A549 (cell line): Measurements from ENCODE around the gene SH3D21. TPM values are rescaled to one million over a fixed set of nuclear protein-coding genes. Genes with fewer than 3 reads are reported as not detected.

ENCODE experiments used
- ATAC-seq, 2 experiments: fragments of 200-7000 bp in 1 of 2; fragments of >200 bp in 1 of 2; cut with Nextera tagmentation in 1 of 2; cut with Tn5 transposase in 1 of 2; 3 replicates each; pipeline versions ENCODE4 v1.8.0 to v1.9.1; 2018 to 2020; ENCODE audit warnings: mild to moderate bottlenecking in 1 of 2, moderate library complexity in 1 of 2
- CTCF ChIA-PET: fragments of 300-600 bp; sonication (Branson Sonifier 250); formaldehyde crosslinking; extraction: SDS; loops from one replicate; lab custom pipeline; 2021; ENCODE audit warnings: antibody characterized with exemption, inconsistent platforms; lab: Yijun Ruan, JAX
- POLR2A ChIA-PET: fragments of 350-600 bp; formaldehyde crosslinking; extraction: SDS; loops from one replicate; lab custom pipeline; 2021; ENCODE audit warnings: antibody characterized with exemption, inconsistent platforms; lab: Yijun Ruan, JAX
- DNase-seq, 2 experiments: peaks; one replicate each; pipeline versions ENCODE4 v3.0.0 to v3.0.0-alpha.2; 2011 to 2016; ENCODE audit warnings: low read depth in 1 of 2, low spot score in 1 of 2
- FAIRE-seq: peaks from 2 replicates; lab custom pipeline; 2011; peaks lifted over from hg19 to GRCh38; lab: Jason Lieb, UNC
- H3K27ac ChIP-seq, 2 experiments: fragments of >200 bp; sonication (Bioruptor Twin); formaldehyde crosslinking; 3 replicates each; pipeline ENCODE4 v1.5.1; 2016 to 2017
- H3K4me1 ChIP-seq: fragments of >200 bp; sonication (Bioruptor Twin); formaldehyde crosslinking; 3 replicates; pipeline ENCODE4 v1.6.1; 2016
- H3K4me2 ChIP-seq: fragments of >200 bp; sonication (Bioruptor Twin); formaldehyde crosslinking; 3 replicates; pipeline ENCODE4 v1.6.1; 2016
- H3K4me3 ChIP-seq: fragments of >200 bp; sonication (Bioruptor Twin); formaldehyde crosslinking; 3 replicates; pipeline ENCODE4 v1.5.1; 2016
- H3K9me3 ChIP-seq: fragments of >200 bp; sonication (Bioruptor Twin); formaldehyde crosslinking; 3 replicates; pipeline ENCODE4 v1.6.1; 2016
- CHD4 ChIP-seq: fragments of 200-600 bp; sonication (generic); IDR thresholded peaks from 2 replicates; pipeline ENCODE4 v1.6.1; 2016; ENCODE audit warnings: antibody characterized with exemption, mild to moderate bottlenecking, borderline replicate concordance
- EHMT2 ChIP-seq: fragments of 200-600 bp; sonication (generic); IDR thresholded peaks from 2 replicates; pipeline ENCODE4 v1.6.1; 2016; ENCODE audit warnings: antibody characterized with exemption, low read depth, mild to moderate bottlenecking, moderate library complexity
- EP300 ChIP-seq, 2 experiments: fragments of >200 bp; sonication (Bioruptor Twin); formaldehyde crosslinking; IDR thresholded peaks; 2 replicates in 1 of 2; 3 replicates in 1 of 2; pipeline ENCODE4 v1.6.1; 2016 to 2017
- FOSB ChIP-seq: fragments of 250-450 bp; sonication (Bioruptor Pico); IDR thresholded peaks from 2 replicates; pipeline ENCODE4 v1.5.0; 2020; ENCODE audit warnings: mild to moderate bottlenecking, moderate library complexity
- FOSL2 ChIP-seq, 2 experiments: fragments of 450-650 bp in 1 of 2; fragments of >200 bp in 1 of 2; sonication (Bioruptor Twin) in 1 of 2; formaldehyde crosslinking; IDR thresholded peaks; 2 replicates each; pipeline versions ENCODE4 v1.5.0 to v1.6.1; 2016 to 2020; ENCODE audit warnings: mild to moderate bottlenecking in 1 of 2, moderate library complexity in 1 of 2
- HDAC2 ChIP-seq: fragments of 200-600 bp; sonication (generic); IDR thresholded peaks from 2 replicates; pipeline ENCODE4 v1.6.1; 2016
- HEYL ChIP-seq: fragments of 250-450 bp; sonication (Bioruptor Pico); IDR thresholded peaks from 2 replicates; pipeline ENCODE4 v1.8.0; 2021; ENCODE audit warnings: mild to moderate bottlenecking, moderate library complexity
- HOXA7 ChIP-seq: fragments of 250-450 bp; sonication (Bioruptor Pico); IDR thresholded peaks from 2 replicates; pipeline ENCODE4 v1.5.0; 2020; ENCODE audit warnings: mild to moderate bottlenecking, moderate library complexity
- HOXB13 ChIP-seq: fragments of 250-450 bp; sonication (Bioruptor Pico); IDR thresholded peaks from 2 replicates; pipeline ENCODE4 v1.5.0; 2020; ENCODE audit warnings: low read depth, mild to moderate bottlenecking, moderate library complexity
- KDM1A ChIP-seq: fragments of 200-600 bp; sonication (generic); IDR thresholded peaks from 2 replicates; pipeline ENCODE4 v1.6.1; 2016; ENCODE audit warnings: low read depth, mild to moderate bottlenecking
- MAX ChIP-seq: IDR thresholded peaks from 2 replicates; pipeline ENCODE4 v1.6.1; 2012
- MAZ ChIP-seq: fragments of 150-350 bp; IDR thresholded peaks from 2 replicates; pipeline ENCODE4 v1.6.1; 2014; ENCODE audit warnings: antibody characterized with exemption, low read depth, low read length, borderline replicate concordance
- MYC ChIP-seq: IDR thresholded peaks from 2 replicates; pipeline ENCODE4 v1.6.1; 2012; ENCODE audit warnings: mild to moderate bottlenecking, inconsistent platforms, low read length, improper control_type of control experiment, borderline replicate concordance
- NPAS2 ChIP-seq: fragments of 250-450 bp; sonication (Bioruptor Pico); IDR thresholded peaks from 2 replicates; pipeline ENCODE4 v1.8.0; 2022; ENCODE audit warnings: mild to moderate bottlenecking, moderate library complexity, borderline replicate concordance
- PHF8 ChIP-seq: fragments of 200-600 bp; sonication (generic); IDR thresholded peaks from 2 replicates; pipeline ENCODE4 v1.6.1; 2016; ENCODE audit warnings: low read depth, mild to moderate bottlenecking, antibody characterized with exemption, moderate library complexity, borderline replicate concordance
- POLR2AphosphoS2 ChIP-seq: conservative IDR thresholded peaks from 2 replicates; pipeline ENCODE4 v1.6.1; 2012; ENCODE audit warnings: low read length, improper control_type of control experiment, inconsistent platforms
- RAD21 ChIP-seq, 2 experiments: fragments of >200 bp in 1 of 2; sonication (Bioruptor Twin) in 1 of 2; formaldehyde crosslinking in 1 of 2; IDR thresholded peaks in 1 of 2; conservative IDR thresholded peaks in 1 of 2; 2 replicates in 1 of 2; 3 replicates in 1 of 2; pipeline ENCODE4 v1.6.1; 2012 to 2018; ENCODE audit warnings: inconsistent platforms in 1 of 2
- REST ChIP-seq: fragments of 200-600 bp; sonication (generic); IDR thresholded peaks from 2 replicates; pipeline ENCODE4 v1.6.1; 2016; ENCODE audit warnings: antibody characterized with exemption, mild to moderate bottlenecking, moderate library complexity
- RNF2 ChIP-seq: fragments of 200-600 bp; sonication (generic); IDR thresholded peaks from 2 replicates; pipeline ENCODE4 v1.6.1; 2016; ENCODE audit warnings: low read depth, mild to moderate bottlenecking, antibody characterized with exemption, moderate library complexity, borderline replicate concordance
- TP53 ChIP-seq: fragments of 250-450 bp; sonication (Bioruptor Pico); IDR thresholded peaks from 2 replicates; pipeline ENCODE4 v1.5.0; 2021; ENCODE audit warnings: mild to moderate bottlenecking, moderate library complexity
- ZC3H11A ChIP-seq: fragments of 450-650 bp; IDR thresholded peaks from 2 replicates; pipeline ENCODE4 v1.6.1; 2014; ENCODE audit warnings: antibody characterized with exemption, mild to moderate bottlenecking
- ZFP36 ChIP-seq: fragments of 450-650 bp; IDR thresholded peaks from 2 replicates; pipeline ENCODE4 v1.6.1; 2014; ENCODE audit warnings: borderline replicate concordance; ENCODE audit not compliant: partially characterized antibody
- WGBS: methylation state at CpG from one replicate; pipeline ENCODE4 v1.1.6; 2017; ENCODE audit errors: missing lambda C conversion rate; 5-methylcytosine and 5-hydroxymethylcytosine counted together
- polyA plus RNA-seq, 4 experiments: library from polyadenylated mRNA; depleted of rRNA in 3 of 4; stranded (reverse); fragments of >200 nt; fragmentation: RNase III in 1 of 4; extraction: RNeasy Plus Mini Kit Qiagen cat#74134 plus additional on column Dnase treatment in 1 of 4; gene quantifications; 2 replicates in 3 of 4; 3 replicates in 1 of 4; pipeline ENCODE4 v1.2.3, GENCODE V29; 2011 to 2017
- TF ChIP-seq, protein P1 (sequence below): fragments of 450-650 bp; IDR thresholded peaks from 2 replicates; pipeline ENCODE4 v1.6.1; 2014; ENCODE audit warnings: antibody characterized with exemption
- TF ChIP-seq, protein P2 (sequence below): fragments of 250-450 bp; sonication (Bioruptor Pico); IDR thresholded peaks from 2 replicates; pipeline ENCODE4 v1.5.0; 2020; ENCODE audit warnings: low read depth, mild to moderate bottlenecking, moderate library complexity

Gene SH3D21
- polyA plus RNA-seq, 2 of the 4 experiments (the other 2 are of a cell fraction): 0.41 to 1.1 TPM

GRCh38 chr1:36343651-36344394 is 37.7 kb downstream of the SH3D21 start:
- no peak for DNase-seq

DNA sequence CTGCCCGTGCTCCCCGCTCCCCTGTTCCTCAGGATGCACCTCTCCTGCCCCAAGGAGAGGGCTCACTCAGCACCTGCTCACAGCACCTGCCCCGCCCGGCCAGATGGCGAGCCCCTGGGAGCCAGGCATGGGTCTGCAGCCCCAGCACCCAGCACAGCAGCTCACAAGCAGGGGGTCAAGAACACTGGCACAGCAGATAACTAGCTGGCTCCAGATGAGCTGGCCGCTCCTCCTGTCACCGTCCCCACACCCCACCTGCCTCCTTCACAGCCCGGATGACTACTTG is 38.2 kb downstream of the SH3D21 start:
- H3K9me3 ChIP-seq: no peaks in the 10 kb centered on the region
- H3K4me1 ChIP-seq: peaks cover 17% of the 10 kb centered on the region
- 93% methylated on average over 8 of the region's 8 CpGs for WGBS
- ChIA-PET CTCF (interaction anchor here (0.5 to 17.8 kb wide), 6 partner anchors 13 to 223 kb away, joined by 3 to 201 read pairs (median 14); partner anchors contain the start of genes EVA1B and STK40), POLR2A (interaction anchor here (0.6 kb wide), 1 partner anchor 65 kb away, joined by 7 read pairs; no protein-coding TSS in a partner anchor)
- DNase-seq (no peak), ATAC-seq (no peak), FAIRE-seq (no peak)
- H3K27ac ChIP-seq: peak overlapping the region in 1 of 2 experiments; percentile 78; a peak in 1 of 6 replicates
- TF ChIP-seq FOSB (CRISPR knock-in tag): no peak
- TF ChIP-seq KDM1A: no peak
- TF ChIP-seq HEYL: no peak
- TF ChIP-seq, protein P1, sequence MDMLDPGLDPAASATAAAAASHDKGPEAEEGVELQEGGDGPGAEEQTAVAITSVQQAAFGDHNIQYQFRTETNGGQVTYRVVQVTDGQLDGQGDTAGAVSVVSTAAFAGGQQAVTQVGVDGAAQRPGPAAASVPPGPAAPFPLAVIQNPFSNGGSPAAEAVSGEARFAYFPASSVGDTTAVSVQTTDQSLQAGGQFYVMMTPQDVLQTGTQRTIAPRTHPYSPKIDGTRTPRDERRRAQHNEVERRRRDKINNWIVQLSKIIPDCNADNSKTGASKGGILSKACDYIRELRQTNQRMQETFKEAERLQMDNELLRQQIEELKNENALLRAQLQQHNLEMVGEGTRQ: no peak
- no peak for TF ChIP-seq MAX
- no peak for TF ChIP-seq PHF8
- no peak for TF ChIP-seq MYC
- no peak for TF ChIP-seq CHD4
- no peak for TF ChIP-seq EP300 (IDR thresholded peaks at IDR 0.05)
- TF ChIP-seq RAD21 (conservative IDR thresholded peaks at IDR 0.05 in 1 of 2, IDR thresholded peaks at IDR 0.05 in 1 of 2): no peak
- TF ChIP-seq NPAS2: no peak
- TF ChIP-seq POLR2AphosphoS2: no peak
- TF ChIP-seq HOXA7: no peak
- no peak overlapping the region for H3K4me3 ChIP-seq
- no peak overlapping the region for H3K4me2 ChIP-seq

More at GRCh38 chr1:36343651-36344394, 37.7 kb downstream of the SH3D21 start:
- H3K9me3 ChIP-seq: no peaks in the 10 kb centered on the region
- peaks cover 12% of the 10 kb centered on the region for H3K4me1 ChIP-seq
- TF ChIP-seq KDM1A (no peak), TP53 (CRISPR knock-in tag) (no peak), HOXA7 (no peak), EHMT2 (no peak), MAZ (no peak), ZC3H11A (no peak), HDAC2 (no peak), EP300 (IDR thresholded peaks at IDR 0.05) (no peak), ZFP36 (no peak), RNF2 (no peak), HOXB13 (CRISPR knock-in tag) (no peak), REST (no peak), POLR2AphosphoS2 (no peak), FOSL2 (IDR thresholded peaks at IDR 0.05) (no peak), FOSL2 (CRISPR knock-in tag; IDR thresholded peaks at IDR 0.05) (no peak), FOSB (CRISPR knock-in tag) (no peak)
- TF ChIP-seq, protein P2, sequence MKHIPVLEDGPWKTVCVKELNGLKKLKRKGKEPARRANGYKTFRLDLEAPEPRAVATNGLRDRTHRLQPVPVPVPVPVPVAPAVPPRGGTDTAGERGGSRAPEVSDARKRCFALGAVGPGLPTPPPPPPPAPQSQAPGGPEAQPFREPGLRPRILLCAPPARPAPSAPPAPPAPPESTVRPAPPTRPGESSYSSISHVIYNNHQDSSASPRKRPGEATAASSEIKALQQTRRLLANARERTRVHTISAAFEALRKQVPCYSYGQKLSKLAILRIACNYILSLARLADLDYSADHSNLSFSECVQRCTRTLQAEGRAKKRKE (CRISPR knock-in tag): no peak
- peak overlapping the region in 1 of 2 experiments; percentile 78; a peak in 4 of 6 replicates for H3K27ac ChIP-seq
- ATAC-seq (no peak), FAIRE-seq (no peak)
- no peak overlapping the region for H3K4me2 ChIP-seq
- 92% methylated on average over 7 of the region's 24 CpGs for WGBS
- CTCF ChIA-PET: interaction anchor here (0.5 to 17.8 kb wide), 18 partner anchors 7 to 223 kb away, joined by 3 to 201 read pairs (median 12); partner anchors contain the start of genes EVA1B, OSCP1 and STK40
- POLR2A ChIA-PET: interaction anchor here (0.6 to 1.5 kb wide), 2 partner anchors 43 to 66 kb away, joined by 4 to 7 read pairs; no protein-coding TSS in a partner anchor
- H3K4me3 ChIP-seq: no peak overlapping the region
